Spleen (tissue), 11 donors: ENCODE data around the gene NRCAM. TPM values are rescaled to one million over a fixed set of nuclear protein-coding genes. Genes with fewer than 3 reads are reported as not detected.

ENCODE experiments used
- DNase-seq: peaks from one replicate; pipeline ENCODE4 v3.0.0-alpha.2; 2020
- H3K27ac ChIP-seq, 8 donors: fragments of 200-600 bp; sonication (generic) in 7 of 8; 1 replicate in 4 of 8; 2 replicates in 4 of 8; pipeline versions ENCODE4 v1.5.0 to v1.8.0; 2016 to 2021; ENCODE audit warnings: inconsistent platforms in 4 of 8, mild to moderate bottlenecking in 4 of 8, moderate library complexity in 1 of 8
- H3K27me3 ChIP-seq, 7 donors: fragments of 200-600 bp; sonication (generic) in 6 of 7; replicated peaks in 1 of 7; 1 replicate in 4 of 7; 2 replicates in 3 of 7; pipeline versions ENCODE4 v1.5.0 to v1.8.0; 2016 to 2021; ENCODE audit warnings: inconsistent platforms in 3 of 7, mild to moderate bottlenecking in 1 of 7
- H3K36me3 ChIP-seq, 6 donors: fragments of 200-600 bp; sonication (generic) in 5 of 6; 1 replicate in 4 of 6; 2 replicates in 2 of 6; pipeline versions ENCODE4 v1.5.0 to v1.8.0; 2016 to 2021; ENCODE audit warnings: inconsistent platforms in 2 of 6
- H3K4me1 ChIP-seq, 6 donors: fragments of 200-600 bp; sonication (generic) in 5 of 6; 1 replicate in 3 of 6; 2 replicates in 3 of 6; pipeline versions ENCODE4 v1.5.0 to v1.8.0; 2016 to 2021; ENCODE audit warnings: inconsistent platforms in 3 of 6
- H3K4me3 ChIP-seq, 8 donors: fragments of 200-600 bp; sonication (generic) in 7 of 8; 1 replicate in 4 of 8; 2 replicates in 4 of 8; pipeline versions ENCODE4 v1.5.0 to v1.8.0; 2016 to 2021; ENCODE audit warnings: inconsistent platforms in 4 of 8, mild to moderate bottlenecking in 4 of 8, moderate library complexity in 2 of 8
- H3K9me3 ChIP-seq, 8 donors: fragments of 200-600 bp; sonication (generic) in 7 of 8; 1 replicate in 4 of 8; 2 replicates in 4 of 8; pipeline versions ENCODE4 v1.5.0 to v1.8.0; 2016 to 2021; ENCODE audit warnings: inconsistent platforms in 4 of 8
- CTCF ChIP-seq, 11 experiments: fragments of 200-600 bp in 7 of 11; fragments of 450-650 bp in 4 of 11; sonication (generic) in 4 of 11; IDR thresholded peaks in 8 of 11; conservative IDR thresholded peaks in 3 of 11; 1 replicate in 7 of 11; 2 replicates in 4 of 11; pipeline versions ENCODE4 v1.4.0 to v1.8.0; 2016 to 2021; ENCODE audit warnings: antibody characterized with exemption in 11 of 11, inconsistent platforms in 4 of 11, mild to moderate bottlenecking in 1 of 11
- POLR2A ChIP-seq, 3 donors: fragments of 450-650 bp; IDR thresholded peaks; one replicate each; pipeline ENCODE4 v1.5.1; 2017; ENCODE audit warnings: antibody characterized with exemption in 3 of 3, mild to moderate bottlenecking in 1 of 3
- POLR2AphosphoS5 ChIP-seq, 3 donors: sonication (generic); formaldehyde crosslinking; IDR thresholded peaks; one replicate each; pipeline ENCODE4 v1.5.1; 2017; ENCODE audit warnings: antibody characterized with exemption in 3 of 3
- WGBS, 5 donors: extraction: QIAGEN DNeasy Blood & Tissue Kit in 3 of 5; methylation state at CpG; one replicate each; pipeline versions ENCODE4 v1.1.5 to v1.1.7; 2013 to 2018; 5-methylcytosine and 5-hydroxymethylcytosine counted together
- intact Hi-C: fragments of 100-400 bp; cut with DNase I; formaldehyde crosslinking; loops from one replicate; pipeline ENCODE4 v1.15.0; 2023; ENCODE audit warnings: low total_unique reads
- polyA plus RNA-seq, 3 donors: library from polyadenylated mRNA; stranded (reverse); fragments of 200-250 nt; gene quantifications; one replicate each; pipeline ENCODE4 v1.2.1, GENCODE V29; 2013
- total RNA-seq, 7 donors: library from RNA; depleted of rRNA in 3 of 7; stranded (reverse); fragments of >200 nt in 3 of 7; fragmentation: NEBNext Ultra II Directional in 4 of 7; extraction: Animal tissue kit (Norgen Biotek cat#: 25700) in 4 of 7; gene quantifications; one replicate each; pipeline versions ENCODE4 v1.1.0 to v1.2.1, GENCODE V29; 2016 to 2021
- donor health status: healthy with polysubstance abuse.
- donor health status: DM: no; HTN: no; CAD: no; lungs with moderate emphysema.
- donor health status: DM: no; HTN: no; CAD: no.
- donor health status: Bipolar disorder and iron deficiency.
- donor health status: healthy.
- donor health status: DM: no; HTN: no; CAD: no.
- donor health status: DM: yes; HTN: yes; CAD: no.

NRCAM gene
- total and polyA plus RNA-seq, 10 donors: 4.1 to 88.5 (median 15.0) TPM

- Histone ChIP-seq H3K4me3 (no peak overlapping the region), H3K9me3 (peaks cover 0 to 6% (median 0%) of the 10 kb centered on the region in 8 donors), H3K27me3 (no peaks in the 10 kb centered on the region), H3K36me3 (no peaks in the 10 kb centered on the region), H3K27ac (no peak overlapping the region), H3K4me1 (no peaks in the 10 kb centered on the region)
- intact Hi-C loops: no loop called here
- no peak for DNase-seq
- TF ChIP-seq POLR2AphosphoS5 (IDR thresholded peaks at IDR 0.05) (no peak), CTCF (IDR thresholded peaks at IDR 0.05 in 8 of 11, conservative IDR thresholded peaks at IDR 0.05 in 3 of 11) (no peak), POLR2A (IDR thresholded peaks at IDR 0.05) (no peak)
These were observed 81.3 kb downstream of the NRCAM start for GRCh38 chr7:108374899-108375298.

- Histone ChIP-seq H3K4me1 (no peaks in the 10 kb centered on the region), H3K9me3 (peaks cover 0 to 6% (median 0%) of the 10 kb centered on the region in 8 donors), H3K36me3 (no peaks in the 10 kb centered on the region), H3K27me3 (no peaks in the 10 kb centered on the region), H3K4me3 (no peak overlapping the region), H3K27ac (no peak overlapping the region)
- TF ChIP-seq POLR2AphosphoS5 (IDR thresholded peaks at IDR 0.05) (no peak), CTCF (IDR thresholded peaks at IDR 0.05 in 8 of 11, conservative IDR thresholded peaks at IDR 0.05 in 3 of 11) (no peak), POLR2A (IDR thresholded peaks at IDR 0.05) (no peak)
- DNase-seq: no peak
- 76 to 92% (median 78%) methylated on average over 2 of the region's 2 CpGs for WGBS, 5 donors
- intact Hi-C loops: no loop called here
These were observed 83.6 kb downstream of the NRCAM start for GRCh38 chr7:108372618-108373017.

GRCh38 chr7:108370616-108371015 is 85.6 kb downstream of the NRCAM start:
- Histone ChIP-seq H3K4me3 (no peak overlapping the region), H3K36me3 (no peaks in the 10 kb centered on the region), H3K27ac (no peak overlapping the region), H3K27me3 (no peaks in the 10 kb centered on the region), H3K4me1 (no peaks in the 10 kb centered on the region), H3K9me3 (peaks cover 0 to 6% (median 0%) of the 10 kb centered on the region in 8 donors)
- 66 to 95% (median 71%) methylated on average over 2 of the region's 2 CpGs for whole genome bisulfite sequencing, 5 donors
- TF ChIP-seq POLR2A (IDR thresholded peaks at IDR 0.05): no peak
- TF ChIP-seq CTCF (IDR thresholded peaks at IDR 0.05 in 8 of 11, conservative IDR thresholded peaks at IDR 0.05 in 3 of 11): no peak
- TF ChIP-seq POLR2AphosphoS5 (IDR thresholded peaks at IDR 0.05): no peak
- intact Hi-C loops: no loop called here
- DNase-seq: no peak

GRCh38 chr7:108368466-108368865 is 87.8 kb downstream of the NRCAM start:
- Histone ChIP-seq H3K4me1 (no peaks in the 10 kb centered on the region), H3K27me3 (no peaks in the 10 kb centered on the region), H3K9me3 (peaks cover 0 to 6% (median 0%) of the 10 kb centered on the region in 8 donors), H3K36me3 (no peaks in the 10 kb centered on the region), H3K4me3 (no peak overlapping the region), H3K27ac (no peak overlapping the region)
- TF ChIP-seq POLR2AphosphoS5 (IDR thresholded peaks at IDR 0.05) (no peak), CTCF (IDR thresholded peaks at IDR 0.05 in 8 of 11, conservative IDR thresholded peaks at IDR 0.05 in 3 of 11) (no peak), POLR2A (IDR thresholded peaks at IDR 0.05) (no peak)
- DNase-seq: no peak
- WGBS, 5 donors: 82 to 87% (median 86%) methylated on average over 5 of the region's 5 CpGs
- intact Hi-C loops: no loop called here
